NCI-H345 treated with DMSO at 0.1 percent for 48 hours (cell line): ENCODE measurements around the gene THEM4.

Source experiments
- DNase-seq: peaks from one replicate; lab custom pipeline; 2025; ENCODE audit not compliant: unreplicated experiment; lab: John Stamatoyannopoulos, UW

Gene THEM4

GRCh38 chr1:151839082-151839412, 70.3 kb downstream of the THEM4 start:
- no peak for DNase-seq

- DNase-seq: no peak
Measured at GRCh38 chr1:151838222-151839081, 70.9 kb downstream of the THEM4 start.

GRCh38 chr1:151837884-151838221, 71.5 kb downstream of the THEM4 start:
- DNase-seq: no peak

- no peak for DNase-seq
Measured at GRCh38 chr1:151837197-151837596, 72.1 kb downstream of the THEM4 start.

- no peak for DNase-seq
Measured at GRCh38 chr1:151835596-151835995, 73.7 kb downstream of the THEM4 start.

GRCh38 chr1:151834239-151834638, 75.1 kb downstream of the THEM4 start:
- no peak for DNase-seq

- DNase-seq: no peak
Measured at GRCh38 chr1:151833172-151833900, 76.0 kb downstream of the THEM4 start.

- DNase-seq: no peak
Measured at GRCh38 chr1:151832318-151832980, 76.9 kb downstream of the THEM4 start.

- no peak for DNase-seq
Measured at GRCh38 chr1:151831605-151832004, 77.7 kb downstream of the THEM4 start, which contains the start of gene RORC. Gene RORC (minus strand): TSS chr1:151831802. CDS start chr1:151831764, 38 bp downstream.

- no peak for DNase-seq
Measured at GRCh38 chr1:151831256-151831591, 78.1 kb downstream of the THEM4 start.

GRCh38 chr1:151830055-151830454, 79.3 kb downstream of the THEM4 start:
- DNase-seq: no peak

- no peak for DNase-seq
Measured at GRCh38 chr1:151829352-151830046, 79.8 kb downstream of the THEM4 start.

GRCh38 chr1:151828921-151829320, 80.4 kb downstream of the THEM4 start:
- no peak for DNase-seq

- DNase-seq: no peak
Measured at GRCh38 chr1:151827853-151828252, 81.5 kb downstream of the THEM4 start.

- DNase-seq: no peak
Measured at GRCh38 chr1:151825751-151826660, 83.3 kb downstream of the THEM4 start.

- DNase-seq: no peak
Measured at GRCh38 chr1:151825204-151825603, 84.1 kb downstream of the THEM4 start.
